GM21737 (cell line): Measurements from ENCODE around the gene ZNF343.

Experiments used
- ATAC-seq: cut with Tn5 transposase; IDR thresholded peaks from one replicate; pipeline ENCODE4 v1.9.1; 2021; ENCODE audit warnings: mild to moderate bottlenecking, moderate library complexity; ENCODE audit not compliant: unreplicated experiment

The ZNF343 gene

GRCh38 chr20:2446845-2447244 is 61.9 kb downstream of the ZNF343 start:
- no peak for ATAC-seq
